HG03575 (cell line): ENCODE measurements around the gene TTBK2.
"Not testable (repeated sequence)": the region's sequence is repeated elsewhere in the genome, so short reads cannot be mapped to it uniquely, and the experiment has no call there.

Experiments used
- ATAC-seq: cut with Tn5 transposase; IDR thresholded peaks from one replicate; pipeline ENCODE4 v1.9.1; 2021; ENCODE audit not compliant: unreplicated experiment, insufficient number of reproducible peaks, low FRiP score; ENCODE audit errors: extremely low read depth

The TTBK2 gene

GRCh38 chr15:42785569-42785968 is 135.0 kb downstream of the TTBK2 start:
- no peak for ATAC-seq

GRCh38 chr15:42784705-42785104 is 135.9 kb downstream of the TTBK2 start:
- no peak for ATAC-seq

GRCh38 chr15:42782716-42783115 is 137.9 kb downstream of the TTBK2 start:
- no peak for ATAC-seq

- ATAC-seq = no peak
These were observed 145.2 kb downstream of the TTBK2 start for GRCh38 chr15:42775416-42775815.

GRCh38 chr15:42772901-42773300 is 147.7 kb downstream of the TTBK2 start:
- ATAC-seq = no peak

- ATAC-seq = no peak
These were observed 148.4 kb downstream of the TTBK2 start for GRCh38 chr15:42772144-42772543.

- not testable (repeated sequence) for ATAC-seq
These were observed 154.5 kb downstream of the TTBK2 start for GRCh38 chr15:42766109-42766508.

GRCh38 chr15:42764154-42764731 is 156.3 kb downstream of the TTBK2 start:
- ATAC-seq = not testable (repeated sequence)

- ATAC-seq = not testable (repeated sequence)
These were observed 158.8 kb downstream of the TTBK2 start for GRCh38 chr15:42761813-42762212.

- no peak for ATAC-seq
These were observed 159.8 kb downstream of the TTBK2 start for GRCh38 chr15:42760759-42761158.

- ATAC-seq = no peak
These were observed 161.5 kb downstream of the TTBK2 start for GRCh38 chr15:42759093-42759492.

- no peak for ATAC-seq
These were observed 170.3 kb downstream of the TTBK2 start for GRCh38 chr15:42750306-42750705.

- no peak for ATAC-seq
These were observed 171.3 kb downstream of the TTBK2 start for GRCh38 chr15:42749266-42749665.

GRCh38 chr15:42744195-42744594 is 176.4 kb downstream of the TTBK2 start:
- no peak for ATAC-seq

- ATAC-seq = no peak
These were observed 178.4 kb downstream of the TTBK2 start for GRCh38 chr15:42742149-42742548.

- ATAC-seq = no peak
These were observed 178.9 kb downstream of the TTBK2 start for GRCh38 chr15:42741710-42742109.

- ATAC-seq = no peak
These were observed 182.8 kb downstream of the TTBK2 start for GRCh38 chr15:42737529-42738328.

- no peak for ATAC-seq
These were observed 183.6 kb downstream of the TTBK2 start, which contains the start of gene CDAN1 for GRCh38 chr15:42736793-42737528. Gene CDAN1, minus strand, starts transcription at chr15:42737128. Its CDS starts 26 bp downstream, at chr15:42737102.

- ATAC-seq = no peak
These were observed 184.3 kb downstream of the TTBK2 start for GRCh38 chr15:42736178-42736792.
